IMR-90 (cell line): Measurements from ENCODE around the gene CNOT3. TPM values are rescaled to one million over a fixed set of nuclear protein-coding genes. Genes with fewer than 3 reads are reported as not detected.

Experiments
- POLR2A ChIP-seq: IDR thresholded peaks from 2 replicates; pipeline ENCODE4 v1.6.1; 2012; ENCODE audit warnings: mild to moderate bottlenecking, low read depth, low read length
- RFX5 ChIP-seq: IDR thresholded peaks from 2 replicates; pipeline ENCODE4 v1.8.0; 2012; ENCODE audit warnings: low read depth, mild to moderate bottlenecking, low read length, moderate library complexity
- SMC3 ChIP-seq: fragments of 150-350 bp; IDR thresholded peaks from 2 replicates; pipeline ENCODE4 v1.6.1; 2016; ENCODE audit warnings: low read depth, mild to moderate bottlenecking, antibody characterized with exemption, low read length, moderate library complexity
- polyA plus RNA-seq, 3 experiments: library from polyadenylated mRNA; depleted of rRNA; stranded (reverse); fragments of >200 nt; gene quantifications; 2 replicates each; pipeline ENCODE4 v1.2.3, GENCODE V29; 2012; ENCODE audit warnings: low replicate concordance in 1 of 3
- total RNA-seq: library from RNA; depleted of rRNA; stranded (reverse); fragments of >200 nt; gene quantifications from 2 replicates; pipeline ENCODE4 v1.2.3, GENCODE V29; 2012
- TF ChIP-seq, protein P1 (sequence below): fragments of 150-350 bp; IDR thresholded peaks from 2 replicates; pipeline ENCODE4 v1.6.1; 2016; ENCODE audit warnings: low read depth, mild to moderate bottlenecking, low read length, moderate library complexity, borderline replicate concordance

CNOT3 gene
- total and polyA plus RNA-seq, 2 of the 4 experiments (the other 2 are of a cell fraction) = 5.4 to 26.7 TPM

DNA sequence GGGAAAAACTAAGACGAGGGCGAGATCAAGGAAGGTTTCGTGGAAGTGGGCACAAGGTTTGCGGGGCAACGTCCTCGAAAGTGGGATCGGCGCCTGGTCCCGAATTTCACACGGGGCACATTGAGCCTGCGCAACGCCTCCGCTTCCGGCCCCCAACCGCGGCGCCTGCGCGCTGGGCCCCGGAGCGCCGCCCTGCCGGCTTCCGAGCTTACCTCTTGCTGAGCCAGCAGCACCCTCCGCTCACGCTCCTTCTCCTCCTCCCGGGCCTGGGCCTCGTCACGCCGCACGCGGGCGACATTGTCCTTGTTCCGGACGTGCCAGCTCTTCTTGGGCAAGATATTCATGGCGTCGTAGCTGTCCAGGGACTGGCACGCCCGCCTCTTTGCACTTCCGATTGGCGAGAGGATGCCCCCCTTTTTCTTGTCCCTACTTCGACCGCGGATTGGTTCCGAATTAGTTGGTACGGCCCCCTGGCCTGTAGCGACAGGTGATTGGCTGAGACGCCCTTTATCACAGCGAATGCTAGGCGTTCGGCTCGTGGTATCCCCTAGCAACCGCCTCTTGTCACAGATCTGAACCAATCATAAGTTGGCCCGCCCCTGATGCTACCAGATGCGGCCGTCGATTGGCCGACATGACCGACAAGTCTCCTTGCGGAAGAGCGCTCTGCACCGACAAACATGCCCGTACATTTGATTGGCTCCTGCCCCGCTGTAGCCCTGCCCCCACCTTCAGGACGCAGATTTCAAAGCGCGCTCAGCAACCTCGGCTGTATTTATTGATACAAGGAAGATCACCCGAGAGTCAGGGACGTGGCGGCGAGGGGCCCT is 22.0 kb downstream of the CNOT3 start, which contains the start of gene LENG1 (continued):
- TF ChIP-seq, protein P1, sequence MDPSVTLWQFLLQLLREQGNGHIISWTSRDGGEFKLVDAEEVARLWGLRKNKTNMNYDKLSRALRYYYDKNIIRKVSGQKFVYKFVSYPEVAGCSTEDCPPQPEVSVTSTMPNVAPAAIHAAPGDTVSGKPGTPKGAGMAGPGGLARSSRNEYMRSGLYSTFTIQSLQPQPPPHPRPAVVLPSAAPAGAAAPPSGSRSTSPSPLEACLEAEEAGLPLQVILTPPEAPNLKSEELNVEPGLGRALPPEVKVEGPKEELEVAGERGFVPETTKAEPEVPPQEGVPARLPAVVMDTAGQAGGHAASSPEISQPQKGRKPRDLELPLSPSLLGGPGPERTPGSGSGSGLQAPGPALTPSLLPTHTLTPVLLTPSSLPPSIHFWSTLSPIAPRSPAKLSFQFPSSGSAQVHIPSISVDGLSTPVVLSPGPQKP = no peak
- TF ChIP-seq RFX5 = peak; percentile 54
- TF ChIP-seq SMC3 = no peak
- TF ChIP-seq POLR2A = peak; percentile 96
